ENCODE measurements around the gene COX19. TPM values are rescaled to one million over a fixed set of nuclear protein-coding genes. Genes with fewer than 3 reads are reported as not detected.
"Not testable (repeated sequence)": the region's sequence is repeated elsewhere in the genome, so short reads cannot be mapped to it uniquely, and the experiment has no call there.

The COX19 gene
- total RNA-seq, 6 experiments from 2014 or later: 5.6 to 7.6 (median 6.5) TPM

DNA sequence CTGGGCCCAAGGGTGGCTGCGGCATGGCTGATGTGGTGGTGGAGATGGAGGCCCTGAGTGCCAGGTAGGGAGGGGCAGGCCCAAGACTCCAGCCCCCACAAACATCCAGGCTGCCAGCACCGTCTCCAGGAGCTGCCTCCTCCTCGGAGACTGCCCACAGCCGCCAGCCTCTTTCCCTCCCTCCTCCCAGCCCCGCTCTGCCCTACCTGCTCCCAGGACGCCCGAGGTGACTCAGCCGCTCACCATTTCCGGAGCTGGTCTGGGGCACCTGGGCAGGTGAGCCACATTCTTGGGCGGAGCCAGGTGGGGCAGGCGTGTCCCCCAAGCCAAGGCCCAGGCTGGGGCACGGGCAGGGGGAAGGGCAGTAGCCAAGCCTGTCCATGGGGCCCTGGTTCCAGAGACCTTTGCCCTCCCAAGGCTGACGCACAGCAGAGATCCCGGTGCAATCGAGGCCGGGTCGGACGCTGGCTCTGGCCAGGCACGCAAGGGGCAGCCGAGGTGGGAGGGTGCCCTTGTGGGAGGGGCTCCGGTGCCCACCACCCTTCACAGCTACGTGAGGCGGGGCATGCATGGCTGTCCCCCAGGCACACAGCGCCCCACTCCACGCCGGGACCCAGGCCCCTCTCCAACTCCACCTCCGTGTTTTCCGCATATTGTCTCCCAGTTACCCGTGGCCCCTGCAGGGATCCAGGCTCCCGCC lies 29.6 kb downstream of the COX19 start:
- Mint-ChIP-seq H3K36me3 (ENCODE audit: low read depth) (no peaks in the 10 kb centered on the region), H3K9me3 (no peaks in the 10 kb centered on the region), H3K27ac (no peak overlapping the region), H3K4me1 (ENCODE audit: low read depth) (no peaks in the 10 kb centered on the region), H3K4me3 (no peak overlapping the region), H3K27me3 (ENCODE audit: insufficient read depth) (peaks cover 11% of the 10 kb centered on the region)
- TF ChIP-seq, protein P1, sequence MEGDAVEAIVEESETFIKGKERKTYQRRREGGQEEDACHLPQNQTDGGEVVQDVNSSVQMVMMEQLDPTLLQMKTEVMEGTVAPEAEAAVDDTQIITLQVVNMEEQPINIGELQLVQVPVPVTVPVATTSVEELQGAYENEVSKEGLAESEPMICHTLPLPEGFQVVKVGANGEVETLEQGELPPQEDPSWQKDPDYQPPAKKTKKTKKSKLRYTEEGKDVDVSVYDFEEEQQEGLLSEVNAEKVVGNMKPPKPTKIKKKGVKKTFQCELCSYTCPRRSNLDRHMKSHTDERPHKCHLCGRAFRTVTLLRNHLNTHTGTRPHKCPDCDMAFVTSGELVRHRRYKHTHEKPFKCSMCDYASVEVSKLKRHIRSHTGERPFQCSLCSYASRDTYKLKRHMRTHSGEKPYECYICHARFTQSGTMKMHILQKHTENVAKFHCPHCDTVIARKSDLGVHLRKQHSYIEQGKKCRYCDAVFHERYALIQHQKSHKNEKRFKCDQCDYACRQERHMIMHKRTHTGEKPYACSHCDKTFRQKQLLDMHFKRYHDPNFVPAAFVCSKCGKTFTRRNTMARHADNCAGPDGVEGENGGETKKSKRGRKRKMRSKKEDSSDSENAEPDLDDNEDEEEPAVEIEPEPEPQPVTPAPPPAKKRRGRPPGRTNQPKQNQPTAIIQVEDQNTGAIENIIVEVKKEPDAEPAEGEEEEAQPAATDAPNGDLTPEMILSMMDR (IDR thresholded peaks at IDR 0.05): no peak
- DNase-seq: no peak

DNA sequence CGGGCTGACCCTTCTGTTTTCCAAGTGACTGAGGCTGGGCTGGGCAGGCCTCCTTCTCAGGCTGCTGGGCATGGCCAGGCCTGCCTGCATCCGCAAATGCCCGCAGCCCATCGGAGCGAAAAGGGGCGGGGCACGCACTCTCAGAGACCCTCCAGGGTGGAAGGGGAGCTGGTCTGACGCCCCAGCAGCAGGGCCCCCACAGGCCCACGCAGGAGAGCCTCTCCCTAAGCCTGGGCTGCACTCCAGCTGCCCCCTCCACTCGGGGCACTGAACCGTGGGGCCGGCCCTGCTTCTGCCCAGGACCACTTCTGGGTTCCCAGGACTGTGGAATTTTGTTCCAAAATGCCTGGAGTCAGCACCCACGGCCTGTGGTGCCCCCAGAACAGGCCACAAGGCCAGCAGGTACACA lies 30.2 kb downstream of the COX19 start:
- Mint-ChIP-seq H3K27ac (no peak overlapping the region), H3K27me3 (ENCODE audit: insufficient read depth) (peaks cover 11% of the 10 kb centered on the region), H3K4me1 (ENCODE audit: low read depth) (no peaks in the 10 kb centered on the region), H3K9me3 (no peaks in the 10 kb centered on the region), H3K36me3 (ENCODE audit: low read depth) (no peaks in the 10 kb centered on the region), H3K4me3 (no peak overlapping the region)
- DNase-seq: no peak
- TF ChIP-seq, protein P1 (IDR thresholded peaks at IDR 0.05): no peak

DNA sequence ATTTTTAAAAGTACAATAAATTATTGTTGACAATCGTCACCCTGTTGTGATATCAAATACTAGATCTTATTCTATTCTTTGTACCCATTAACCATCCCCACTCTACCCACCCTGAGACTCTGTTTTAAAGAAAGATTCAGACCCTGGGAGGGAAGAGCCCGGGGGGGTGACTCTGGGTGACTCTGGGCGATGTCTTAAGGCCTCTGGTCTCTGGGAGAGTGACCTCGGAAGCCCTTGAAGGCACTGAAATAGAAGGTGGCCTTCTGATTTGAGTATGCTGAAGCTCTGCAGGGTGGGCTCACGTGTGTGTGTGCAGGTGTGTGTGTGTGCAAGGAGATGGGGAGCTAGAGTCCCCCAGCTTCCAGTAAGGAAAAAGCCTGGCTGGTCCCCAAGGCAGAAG lies 30.6 kb downstream of the COX19 start:
- peaks cover 9% of the 10 kb centered on the region for H3K27me3 Mint-ChIP-seq (ENCODE audit: insufficient read depth)
- TF ChIP-seq, protein P1 (IDR thresholded peaks at IDR 0.05): no peak
- no peaks in the 10 kb centered on the region for H3K9me3 Mint-ChIP-seq
- no peak overlapping the region for H3K4me3 Mint-ChIP-seq
- no peaks in the 10 kb centered on the region for H3K36me3 Mint-ChIP-seq (ENCODE audit: low read depth)
- no peaks in the 10 kb centered on the region for H3K4me1 Mint-ChIP-seq (ENCODE audit: low read depth)
- H3K27ac Mint-ChIP-seq: no peak overlapping the region
- no peak for DNase-seq

DNA sequence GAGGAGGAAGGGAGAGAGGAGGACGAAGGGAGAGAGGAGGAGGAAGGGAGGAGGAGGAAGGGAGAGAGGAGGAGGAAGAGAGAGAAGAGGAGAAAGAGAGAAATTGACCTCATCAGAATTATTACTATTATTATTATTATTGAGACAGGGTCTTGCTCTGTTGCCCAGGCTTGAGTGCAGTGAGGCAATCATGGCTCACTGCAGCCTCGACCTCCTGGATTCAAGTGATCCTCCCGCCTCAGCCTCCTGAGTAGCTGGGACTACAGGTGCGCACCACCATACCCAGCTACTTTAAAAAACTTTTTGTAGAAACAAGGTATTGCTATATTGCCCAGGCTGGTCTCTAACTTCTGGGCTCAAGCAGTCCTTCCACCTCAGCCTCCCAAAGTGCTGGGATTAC lies 31.6 kb downstream of the COX19 start:
- not testable (repeated sequence) for H3K9me3 Mint-ChIP-seq; H3K4me3 Mint-ChIP-seq; H3K36me3 Mint-ChIP-seq (ENCODE audit: low read depth); DNase-seq; H3K4me1 Mint-ChIP-seq (ENCODE audit: low read depth); H3K27ac Mint-ChIP-seq; H3K27me3 Mint-ChIP-seq (ENCODE audit: insufficient read depth)

DNA sequence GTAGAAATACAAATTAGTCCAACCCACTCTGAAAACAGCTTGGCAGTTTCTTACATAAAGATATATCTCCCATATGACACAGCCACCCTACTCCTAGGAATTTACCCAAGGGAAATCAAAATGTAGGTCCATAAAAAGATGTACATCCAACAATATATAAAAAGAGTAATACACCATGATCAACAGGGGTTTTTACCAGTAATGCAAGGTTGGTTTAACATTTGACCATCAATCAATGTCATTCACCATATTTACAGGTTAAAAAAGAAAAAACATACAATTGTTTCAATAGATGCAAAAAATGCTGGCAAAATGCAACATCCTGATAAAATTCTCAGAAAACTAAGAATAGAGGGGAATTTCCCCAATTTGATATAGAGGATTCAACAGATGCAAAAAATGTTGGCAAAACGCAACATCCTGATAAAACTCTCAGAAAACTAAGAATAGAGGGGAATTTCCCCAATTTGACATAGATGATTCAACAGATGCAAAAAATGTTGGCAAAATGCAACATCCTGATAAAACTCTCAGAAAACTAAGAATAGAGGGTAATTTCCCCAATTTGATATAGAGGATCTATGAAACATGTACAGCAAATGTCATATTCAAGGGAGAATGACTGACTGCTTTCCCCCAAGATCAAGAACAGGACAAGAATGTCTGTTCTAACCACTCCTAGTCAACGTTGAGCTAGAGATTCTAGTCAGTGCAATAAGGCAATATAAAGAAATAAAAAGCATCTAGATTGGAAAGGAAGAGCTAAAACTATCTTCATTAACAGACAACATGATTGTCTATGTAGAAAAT lies 34.5 kb downstream of the COX19 start:
- DNase-seq: no peak
- Mint-ChIP-seq H3K9me3 (no peaks in the 10 kb centered on the region), H3K4me1 (ENCODE audit: low read depth) (peaks cover 5% of the 10 kb centered on the region; the same call in 1 of the 2 replicates), H3K27me3 (ENCODE audit: insufficient read depth) (peaks cover 7% of the 10 kb centered on the region), H3K4me3 (no peak overlapping the region), H3K36me3 (ENCODE audit: low read depth) (no peaks in the 10 kb centered on the region), H3K27ac (no peak overlapping the region)
- TF ChIP-seq, protein P1 (IDR thresholded peaks at IDR 0.05): no peak

DNA sequence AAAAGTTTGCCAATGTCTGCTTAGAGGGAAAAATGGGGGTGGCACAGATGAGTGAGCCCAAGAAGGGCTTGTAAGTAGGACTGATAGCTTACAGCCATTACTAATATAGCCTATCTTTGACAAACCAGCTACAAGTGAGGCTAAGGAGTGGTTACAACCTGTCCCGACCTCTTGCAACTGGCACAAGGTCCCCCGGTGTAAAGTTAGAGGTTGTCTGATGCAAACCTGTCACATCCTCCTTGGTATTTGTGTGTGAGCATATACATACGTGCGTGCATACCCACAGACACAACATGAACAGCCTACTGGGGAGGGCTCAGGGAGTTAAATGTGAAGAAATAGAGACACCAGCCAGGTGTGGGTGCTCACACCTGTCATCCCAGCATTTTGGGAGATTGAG lies 35.5 kb downstream of the COX19 start:
- DNase-seq: no peak
- Mint-ChIP-seq H3K9me3 (no peaks in the 10 kb centered on the region), H3K4me1 (ENCODE audit: low read depth) (peaks cover 5% of the 10 kb centered on the region; the same call in 1 of the 2 replicates), H3K27ac (no peak overlapping the region), H3K36me3 (ENCODE audit: low read depth) (no peaks in the 10 kb centered on the region), H3K4me3 (no peak overlapping the region), H3K27me3 (ENCODE audit: insufficient read depth) (peaks cover 7% of the 10 kb centered on the region)
- TF ChIP-seq, protein P1 (IDR thresholded peaks at IDR 0.05): no peak
